Measurements from ENCODE around the gene CRELD2. TPM values are rescaled to one million over a fixed set of nuclear protein-coding genes. Genes with fewer than 3 reads are reported as not detected.
"Not testable (repeated sequence)": the region's sequence is repeated elsewhere in the genome, so short reads cannot be mapped to it uniquely, and the experiment has no call there.

Gene CRELD2
- total RNA-seq, 1 donor from 2014 or later, result 27.4 TPM

- intact Hi-C loops (cut with micrococcal nuclease), result no loop called here
- ATAC-seq, result no peak
- peak; percentile 33 for DNase-seq
These were observed 20.2 kb downstream of the CRELD2 start for GRCh38 chr22:49938565-49939136.

DNA sequence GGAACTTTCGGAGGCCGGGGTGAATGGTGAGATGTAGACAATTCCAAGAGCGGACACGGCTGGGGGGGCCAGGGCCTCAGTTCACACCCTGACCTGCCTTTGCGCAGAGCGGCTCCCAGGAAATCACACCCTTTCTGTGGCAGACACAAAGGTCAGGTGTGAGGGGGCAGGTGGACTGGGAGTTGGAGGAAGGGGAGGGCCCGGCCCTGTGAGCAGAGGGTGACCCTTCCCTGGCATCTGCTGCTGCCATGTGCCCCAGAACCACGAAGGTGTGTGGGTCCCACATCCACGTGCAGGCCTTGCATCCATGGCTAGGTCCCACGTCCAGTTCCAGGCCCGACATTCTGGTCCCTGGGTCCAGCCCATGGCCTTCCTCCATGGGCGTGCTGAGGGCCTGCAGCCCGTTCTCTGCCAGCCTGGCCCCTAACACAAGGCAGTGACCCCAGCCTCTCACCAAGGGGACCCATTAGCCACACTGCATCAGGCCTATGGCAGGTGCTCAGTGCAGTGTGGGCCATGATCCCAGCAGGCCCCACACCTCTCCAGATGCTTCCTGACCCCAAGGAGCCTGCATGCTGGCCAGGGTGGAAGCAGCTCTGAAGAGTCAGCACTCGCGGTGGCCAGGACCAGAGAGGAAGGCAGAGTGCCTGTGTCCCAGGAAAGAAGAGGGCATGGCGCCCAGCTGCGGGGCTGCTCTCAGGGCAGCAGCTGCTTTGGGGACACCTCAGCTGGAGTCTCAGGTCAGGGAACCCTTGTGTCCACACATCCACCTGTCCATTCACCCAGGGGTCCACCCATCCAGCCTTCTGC lies 23.3 kb downstream of the CRELD2 start:
- DNase-seq, result no peak
- intact Hi-C loops (cut with micrococcal nuclease), result no loop called here
- ATAC-seq, result no peak

DNA sequence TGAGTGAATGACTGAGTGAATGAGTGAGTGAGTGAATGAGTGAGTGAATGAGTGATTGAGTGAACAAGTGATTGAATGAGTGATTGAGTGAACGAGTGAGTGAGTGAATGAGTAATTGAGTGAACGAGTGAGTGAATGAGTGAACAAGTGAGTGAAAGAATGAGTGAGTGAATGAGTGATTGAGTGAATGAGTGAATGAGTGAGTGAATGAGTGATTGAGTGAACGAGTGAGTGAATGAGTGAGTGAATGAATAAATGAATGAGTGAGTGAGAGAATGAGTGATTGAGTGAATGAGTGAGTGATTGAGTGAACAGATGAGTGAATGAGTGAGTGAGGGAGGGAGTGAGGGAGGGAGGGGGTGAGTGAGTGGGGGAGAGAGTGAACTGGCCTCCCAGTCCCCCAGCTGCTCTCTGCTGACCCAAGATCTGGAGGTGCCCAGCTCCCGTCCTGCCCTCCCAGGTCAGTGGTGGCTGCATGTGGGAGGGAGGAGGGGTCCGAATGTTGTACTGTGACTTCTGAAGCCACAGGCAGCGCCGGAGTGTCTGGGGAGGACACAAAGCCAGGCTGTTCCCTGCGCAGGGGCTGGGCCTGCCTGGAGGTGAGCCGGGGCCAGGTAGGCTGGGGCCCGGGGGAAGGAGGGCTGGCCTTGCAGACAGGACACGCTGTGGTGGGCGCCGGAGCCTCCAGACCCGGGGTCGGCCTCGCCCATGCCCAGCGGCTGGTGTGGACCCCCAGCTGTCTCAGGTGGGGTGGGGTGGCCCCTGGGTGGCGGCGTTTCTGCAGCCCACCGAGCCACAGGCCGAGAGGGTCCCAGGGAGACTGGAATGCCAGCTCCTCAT lies 24.4 kb downstream of the CRELD2 start:
- ATAC-seq (no peak), DNase-seq (no peak)
- intact Hi-C loops (cut with micrococcal nuclease), result no loop called here

GRCh38 chr22:49943405-49943765 lies 25.0 kb downstream of the CRELD2 start:
- DNase-seq, result no peak
- ATAC-seq, result no peak
- intact Hi-C loops (cut with micrococcal nuclease), result no loop called here

- ATAC-seq, result no peak
- intact Hi-C loops (cut with micrococcal nuclease), result no loop called here
- no peak for DNase-seq
These were observed 25.5 kb downstream of the CRELD2 start for GRCh38 chr22:49943771-49944398.

DNA sequence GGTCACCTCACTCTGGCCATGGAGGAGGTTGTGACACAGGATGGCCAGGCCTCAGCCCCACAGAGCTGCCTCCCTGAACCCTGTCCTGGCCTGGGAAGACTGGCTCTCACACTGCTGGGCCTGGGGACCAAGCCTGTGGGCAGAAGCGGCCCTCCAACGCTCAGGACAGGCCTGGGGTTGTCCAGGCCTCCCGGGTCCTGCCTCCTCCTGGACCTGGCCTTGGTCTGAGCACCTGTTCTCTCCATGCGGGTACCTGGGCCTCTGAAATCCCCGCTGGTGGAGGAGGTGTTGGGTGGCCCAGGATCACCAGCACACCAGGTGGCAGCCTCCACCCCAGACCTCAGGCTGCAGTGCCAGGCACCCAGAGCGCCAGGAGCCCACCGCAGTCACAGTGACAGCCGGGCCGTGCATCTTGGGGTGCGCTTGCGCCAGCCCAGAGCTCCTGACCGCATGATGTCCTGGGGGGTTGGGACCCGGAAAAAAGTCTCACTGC lies 26.0 kb downstream of the CRELD2 start:
- intact Hi-C loops (cut with micrococcal nuclease), result no loop called here

GRCh38 chr22:49945042-49945794 lies 26.8 kb downstream of the CRELD2 start:
- intact Hi-C loops (cut with micrococcal nuclease); DNase-seq; ATAC-seq: not testable (repeated sequence)

More for the DNA sequence above, 26.0 kb downstream of the CRELD2 start:
- DNase-seq (no peak), ATAC-seq (no peak)

DNA sequence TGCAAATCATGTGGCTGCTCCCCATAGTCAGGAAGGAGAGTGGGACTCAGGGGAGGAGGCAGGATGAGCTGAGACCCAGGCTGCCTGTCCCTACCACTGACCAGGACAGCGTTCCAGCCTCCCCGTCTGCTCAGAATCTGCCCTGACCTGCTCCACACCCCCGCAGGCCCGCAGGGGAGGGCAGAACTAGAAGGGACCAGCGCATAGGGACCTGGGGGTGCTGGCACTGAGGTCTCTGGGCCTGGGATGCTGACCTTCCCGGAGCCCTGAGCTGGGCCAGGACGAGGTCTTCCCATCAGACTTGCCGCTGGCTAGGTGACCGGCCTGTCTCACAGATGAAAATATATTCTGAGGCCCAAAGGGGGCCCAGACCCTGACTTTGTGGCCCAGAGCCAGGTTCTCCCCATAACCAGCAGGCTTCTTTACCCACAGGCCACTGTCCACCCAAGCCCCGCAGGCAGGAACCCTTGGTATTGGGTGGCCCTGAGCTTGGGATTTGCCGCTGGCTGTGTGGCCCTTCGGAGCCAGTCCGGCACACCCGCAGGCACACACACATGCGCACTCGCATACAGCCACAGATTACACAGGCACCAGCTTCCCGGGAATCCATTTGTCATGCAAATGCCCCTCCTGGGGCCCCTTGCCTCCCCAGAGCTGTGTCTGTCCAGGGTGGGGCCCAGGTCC lies 28.3 kb downstream of the CRELD2 start:
- no peak for ATAC-seq
- DNase-seq, result no peak
- intact Hi-C loops (cut with micrococcal nuclease), result no loop called here

DNA sequence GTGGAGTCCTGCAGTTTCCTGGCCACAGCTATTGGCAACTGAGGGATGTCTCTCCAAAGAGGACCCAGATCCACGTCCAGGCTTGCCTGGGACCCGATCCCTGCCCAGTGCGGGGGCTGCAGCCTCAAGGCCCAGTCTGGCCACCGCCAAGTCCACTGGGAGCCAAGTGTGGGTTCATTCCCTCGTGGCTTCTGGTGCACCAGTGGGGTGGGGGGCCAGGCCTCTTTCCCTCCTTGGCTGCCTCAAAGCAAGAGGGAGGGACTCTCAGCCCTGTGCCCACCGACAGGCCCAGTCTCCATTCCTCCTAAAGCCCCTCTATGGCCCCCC lies 28.8 kb downstream of the CRELD2 start:
- no peak for ATAC-seq
- no peak for DNase-seq
- intact Hi-C loops (cut with micrococcal nuclease), result no loop called here

DNA sequence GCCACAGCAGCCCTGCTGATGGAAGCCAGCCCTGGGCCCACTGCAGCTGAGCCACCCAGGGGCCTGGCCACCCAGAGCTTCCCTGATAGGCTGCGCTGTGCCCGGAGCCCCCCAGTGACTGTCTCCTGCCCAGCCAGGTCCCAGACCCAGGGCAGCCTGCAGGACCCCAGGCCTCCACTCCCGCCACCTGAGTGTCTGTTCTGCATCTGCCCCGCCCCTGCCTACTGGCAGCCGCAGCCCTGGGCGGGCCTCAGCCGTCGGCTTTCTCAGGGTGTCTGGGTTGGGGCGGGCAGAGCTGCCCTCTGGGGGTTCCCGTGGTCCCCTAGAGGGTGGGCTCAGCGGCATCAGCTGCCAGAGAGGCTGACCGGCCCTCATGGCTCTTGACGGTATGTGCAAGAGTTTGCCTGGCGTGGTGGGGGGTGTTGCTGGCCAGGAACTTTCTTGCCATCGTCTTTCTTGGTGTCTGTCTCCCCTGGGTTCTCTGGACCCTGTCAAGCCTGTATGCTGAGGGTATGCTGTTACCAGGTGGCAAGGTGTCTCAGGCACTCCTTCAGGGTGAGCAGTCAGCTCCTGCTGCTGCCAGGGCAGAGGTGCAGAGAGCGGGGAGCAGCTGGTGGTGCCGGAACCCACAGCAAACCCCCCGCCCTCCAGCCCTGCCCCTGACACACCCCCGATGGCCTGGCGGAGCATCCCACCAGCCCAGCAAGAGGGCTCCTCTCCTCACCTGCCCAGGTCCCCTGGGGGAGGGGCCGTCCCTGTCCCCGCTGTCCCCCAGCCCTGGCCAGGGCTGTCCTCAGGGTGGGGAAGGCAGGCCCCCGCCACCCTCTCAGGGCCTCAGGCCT lies 29.9 kb downstream of the CRELD2 start:
- ATAC-seq (no peak), DNase-seq (no peak)
- intact Hi-C loops (cut with micrococcal nuclease), result no loop called here

- DNase-seq, result peak; percentile 71
- intact Hi-C loops (cut with micrococcal nuclease), result no loop called here
- ATAC-seq, result peak; percentile 65
These were observed 30.8 kb downstream of the CRELD2 start for GRCh38 chr22:49948958-49949913.

- DNase-seq (no peak), ATAC-seq (no peak)
- intact Hi-C loops (cut with micrococcal nuclease), result no loop called here
These were observed 31.5 kb downstream of the CRELD2 start for GRCh38 chr22:49949914-49950292.

- ATAC-seq (no peak), DNase-seq (no peak)
- intact Hi-C loops (cut with micrococcal nuclease), result no loop called here
These were observed 32.1 kb downstream of the CRELD2 start for GRCh38 chr22:49950396-49950994.

GRCh38 chr22:49951000-49951677 lies 32.7 kb downstream of the CRELD2 start:
- intact Hi-C loops (cut with micrococcal nuclease), result no loop called here
- no peak for DNase-seq

GRCh38 chr22:49951678-49951985 lies 33.2 kb downstream of the CRELD2 start:
- DNase-seq (no peak), ATAC-seq (no peak)
- intact Hi-C loops (cut with micrococcal nuclease), result no loop called here

More at GRCh38 chr22:49951000-49951677, 32.7 kb downstream of the CRELD2 start:
- ATAC-seq, result no peak
